BJ (cell line): ENCODE data around the gene TUBB. TPM values are rescaled to one million over a fixed set of nuclear protein-coding genes. Genes with fewer than 3 reads are reported as not detected.

Source experiments
- CTCF ChIA-PET: fragments of 350-600 bp; formaldehyde crosslinking; extraction: SDS; loops from one replicate; lab custom pipeline; 2021; ENCODE audit warnings: antibody characterized with exemption, inconsistent platforms; lab: Yijun Ruan, JAX
- POLR2A ChIA-PET: fragments of 300-600 bp; sonication (Branson Sonifier 250); formaldehyde crosslinking; extraction: SDS; loops from one replicate; lab custom pipeline; 2021; ENCODE audit warnings: antibody characterized with exemption; lab: Charles Lee
- DNase-seq: peaks from one replicate; pipeline ENCODE4 v3.0.0-alpha.2; 2011; ENCODE audit warnings: low read depth
- H3K27me3 ChIP-seq: 2 replicates; pipeline ENCODE4 v1.6.0; 2011; ENCODE audit warnings: low read length; ENCODE audit not compliant: control insufficient read depth, insufficient read depth
- H3K36me3 ChIP-seq: 2 replicates; pipeline ENCODE4 v1.5.1; 2011; ENCODE audit warnings: low read length; ENCODE audit not compliant: control insufficient read depth, insufficient read depth
- H3K4me3 ChIP-seq: 2 replicates; pipeline ENCODE4 v1.5.1; 2011; ENCODE audit warnings: low read depth, mild to moderate bottlenecking, control low read depth, low read length
- CTCF ChIP-seq: IDR thresholded peaks from 2 replicates; pipeline ENCODE4 v1.5.1; 2011; ENCODE audit warnings: low read depth, mild to moderate bottlenecking, control low read depth, inconsistent platforms, low read length, moderate library complexity; ENCODE audit not compliant: insufficient read depth
- polyA plus RNA-seq: library from polyadenylated mRNA; depleted of rRNA; stranded (reverse); fragments of >200 nt; gene quantifications from 2 replicates; pipeline ENCODE4 v1.2.3, GENCODE V29; 2011

TUBB gene
- polyA plus RNA-seq, 1 experiment: 1,840 TPM

GRCh38 chr6:30724906-30725667 lies 4.9 kb downstream of the TUBB start:
- Histone ChIP-seq H3K36me3 (peaks cover 27% of the 10 kb centered on the region), H3K27me3 (no peaks in the 10 kb centered on the region), H3K4me3 (no peak overlapping the region)
- TF ChIP-seq CTCF: no peak
- POLR2A ChIA-PET: interaction anchor here (0.6 kb wide), 1 partner anchor 110 kb away, joined by 12 read pairs; no protein-coding TSS in a partner anchor
- CTCF ChIA-PET: interaction anchor here (0.6 to 20.5 kb wide), 7 partner anchors 10 to 401 kb away, joined by 3 to 387 read pairs (median 4); partner anchors contain the start of gene DHX16
- no peak for DNase-seq

GRCh38 chr6:30725713-30726505 lies 5.8 kb downstream of the TUBB start:
- H3K36me3 ChIP-seq: peaks cover 35% of the 10 kb centered on the region
- no peak for TF ChIP-seq CTCF
- CTCF ChIA-PET: interaction anchor here (2.4 to 20.5 kb wide), 2 partner anchors 48 to 153 kb away, joined by 8 to 387 read pairs; partner anchors contain the start of gene DHX16
- no peak overlapping the region for H3K4me3 ChIP-seq
- POLR2A ChIA-PET: no interaction called here
- DNase-seq: no peak
- H3K27me3 ChIP-seq: no peaks in the 10 kb centered on the region

GRCh38 chr6:30726506-30727413 lies 6.6 kb downstream of the TUBB start:
- no peak for TF ChIP-seq CTCF
- no peak overlapping the region for H3K4me3 ChIP-seq
- ChIA-PET POLR2A (interaction anchor here (0.5 kb wide), 1 partner anchor 14 kb away, joined by 24 read pairs; no protein-coding TSS in a partner anchor), CTCF (interaction anchor here (0.6 to 20.5 kb wide), 6 partner anchors 10 to 152 kb away, joined by 3 to 387 read pairs (median 7); partner anchors contain the start of gene DHX16)
- H3K36me3 ChIP-seq: peaks cover 37% of the 10 kb centered on the region
- DNase-seq: no peak
- H3K27me3 ChIP-seq: no peaks in the 10 kb centered on the region

GRCh38 chr6:30727920-30728553 lies 7.9 kb downstream of the TUBB start:
- ChIA-PET CTCF (interaction anchor here (0.6 to 20.5 kb wide), 11 partner anchors 10 to 383 kb away, joined by 3 to 387 read pairs (median 6); partner anchors contain the start of genes DHX16 and IER3), POLR2A (interaction anchor here (0.5 to 0.6 kb wide), 2 partner anchors 16 to 150 kb away, joined by 3 to 5 read pairs; partner anchors contain the start of gene IER3)
- Histone ChIP-seq H3K4me3 (no peak overlapping the region), H3K36me3 (peaks cover 40% of the 10 kb centered on the region), H3K27me3 (no peaks in the 10 kb centered on the region)
- no peak for DNase-seq
- TF ChIP-seq CTCF: peak; percentile 51
